PFSK-1 (cell line): ENCODE measurements around the gene ACTC1.

Source experiments
- FOXP2 ChIP-seq: optimal IDR thresholded peaks from 2 replicates; pipeline ENCODE3; 2011; ENCODE audit warnings: borderline replicate concordance, control low read depth, inconsistent platforms; ENCODE audit not compliant: insufficient read depth; ENCODE audit errors: extremely low read length, extremely low read depth
- POLR2AphosphoS5 ChIP-seq: IDR thresholded peaks from 2 replicates; pipeline ENCODE4 v1.6.1; 2012; ENCODE audit warnings: low read depth, mild to moderate bottlenecking, control low read depth, low read length, moderate library complexity
- REST ChIP-seq, 2 experiments: IDR thresholded peaks; 2 replicates each; pipeline versions ENCODE4 v1.6.1 to v1.8.0; 2011 to 2012; ENCODE audit warnings: low read depth in 2 of 2, low read length in 2 of 2, control low read depth in 1 of 2, inconsistent platforms in 1 of 2, mild to moderate bottlenecking in 1 of 2, moderate library complexity in 1 of 2; ENCODE audit not compliant: insufficient read depth in 1 of 2
- SIN3A ChIP-seq: IDR thresholded peaks from 2 replicates; pipeline ENCODE4 v1.6.1; 2012; ENCODE audit warnings: mild to moderate bottlenecking, low read length, moderate library complexity, borderline replicate concordance; ENCODE audit not compliant: insufficient read depth
- TAF1 ChIP-seq: IDR thresholded peaks from 2 replicates; pipeline ENCODE4 v1.6.1; 2012; ENCODE audit warnings: low read length, control low read depth, borderline replicate concordance; ENCODE audit not compliant: insufficient read depth

ACTC1 gene

GRCh38 chr15:34828145-34828911 lies 33.0 kb upstream of the ACTC1 start:
- no peak for TF ChIP-seq REST (IDR thresholded peaks at IDR 0.05; ENCODE audit: insufficient read depth in 1 of 2, low read depth in 2 of 2, low read length in 2 of 2)
- TF ChIP-seq POLR2AphosphoS5, result no peak
- TF ChIP-seq SIN3A, result no peak
- TF ChIP-seq TAF1, result no peak
- TF ChIP-seq FOXP2, result no peak

GRCh38 chr15:34821831-34822230 lies 26.5 kb upstream of the ACTC1 start:
- TF ChIP-seq TAF1 (no peak), REST (IDR thresholded peaks at IDR 0.05; ENCODE audit: insufficient read depth in 1 of 2, low read depth in 2 of 2, low read length in 2 of 2) (no peak), FOXP2 (no peak), SIN3A (no peak), POLR2AphosphoS5 (no peak)

GRCh38 chr15:34820110-34820509 lies 24.8 kb upstream of the ACTC1 start:
- TF ChIP-seq SIN3A (no peak), TAF1 (no peak), POLR2AphosphoS5 (no peak), FOXP2 (no peak)

GRCh38 chr15:34818526-34818925 lies 23.2 kb upstream of the ACTC1 start:
- TF ChIP-seq TAF1 (no peak), POLR2AphosphoS5 (no peak), FOXP2 (no peak), SIN3A (no peak), REST (IDR thresholded peaks at IDR 0.05; ENCODE audit: insufficient read depth in 1 of 2, low read depth in 2 of 2, low read length in 2 of 2) (no peak)

GRCh38 chr15:34815836-34816235 lies 20.5 kb upstream of the ACTC1 start:
- TF ChIP-seq FOXP2 (no peak), POLR2AphosphoS5 (no peak), SIN3A (no peak), REST (IDR thresholded peaks at IDR 0.05; ENCODE audit: insufficient read depth in 1 of 2, low read depth in 2 of 2, low read length in 2 of 2) (no peak), TAF1 (no peak)
